Stimulated activated naive CD8-positive, alpha-beta T cell treated with anti-CD3 and anti-CD28 coated beads, Interleukin-15, amount 100 ng/mL, for 72 hours (primary cell): ENCODE data around the gene ABCB1.
"Not testable (repeated sequence)": the region's sequence is repeated elsewhere in the genome, so short reads cannot be mapped to it uniquely, and the experiment has no call there.

Experiments
- ATAC-seq: fragments of 150-1000 bp; cut with Tn5 transposase; 2 replicates; pipeline ENCODE4 v1.10.0; 2021; ENCODE audit warnings: mild to moderate bottlenecking, moderate library complexity
- DNase-seq, 2 donors: peaks; one replicate each; pipeline ENCODE4 v3.0.0; 2021 to 2022
- H3K27ac Mint-ChIP-seq, 2 donors: one replicate each; pipeline ENCODE4 v1.8.0; 2022; ENCODE audit warnings: mild to moderate bottlenecking in 2 of 2, mixed read lengths in 2 of 2, moderate library complexity in 2 of 2
- H3K27me3 Mint-ChIP-seq: one replicate; pipeline ENCODE4 v1.8.0; 2022; ENCODE audit warnings: mixed read lengths
- H3K4me1 Mint-ChIP-seq: one replicate; pipeline ENCODE4 v1.8.0; 2022; ENCODE audit warnings: mild to moderate bottlenecking, mixed read lengths
- H3K4me3 Mint-ChIP-seq, 2 donors: one replicate each; pipeline ENCODE4 v1.8.0; 2022; ENCODE audit warnings: mild to moderate bottlenecking in 2 of 2, mixed read lengths in 2 of 2, moderate library complexity in 1 of 2
- H3K9me3 Mint-ChIP-seq, 2 donors: one replicate each; pipeline ENCODE4 v1.8.0; 2022; ENCODE audit warnings: mixed read lengths in 2 of 2

Gene ABCB1

GRCh38 chr7:87475359-87476178 is 125.1 kb downstream of the ABCB1 start, which contains the start of gene ABCB4:
Gene ABCB4, minus strand, starts transcription at chr7:87475680. Its CDS starts 215 bp downstream, at chr7:87475465.
- H3K27me3 Mint-ChIP-seq: peaks cover 39% of the 10 kb centered on the region
- peak within 1 kb of the TSS; percentile 71 to 73 for H3K4me3 Mint-ChIP-seq
- no peaks in the 10 kb centered on the region for H3K9me3 Mint-ChIP-seq
- H3K4me1 Mint-ChIP-seq: peaks cover 15% of the 10 kb centered on the region
- H3K27ac Mint-ChIP-seq: peak within 1 kb of the TSS in 1 of 2 donors; percentile 92
- DNase-seq: peak in 1 of 2 donors; percentile 2
- peak; percentile 55 for ATAC-seq

GRCh38 chr7:87474533-87475358 is 125.9 kb downstream of the ABCB1 start:
- Mint-ChIP-seq H3K27ac (peak overlapping the region in 1 of 2 donors; percentile 92), H3K9me3 (no peaks in the 10 kb centered on the region), H3K4me3 (peak overlapping the region; percentile 71 to 73), H3K4me1 (peaks cover 15% of the 10 kb centered on the region), H3K27me3 (peaks cover 45% of the 10 kb centered on the region)
- DNase-seq (peak; percentile 5 to 12), ATAC-seq (peak; percentile 72)

DNA sequence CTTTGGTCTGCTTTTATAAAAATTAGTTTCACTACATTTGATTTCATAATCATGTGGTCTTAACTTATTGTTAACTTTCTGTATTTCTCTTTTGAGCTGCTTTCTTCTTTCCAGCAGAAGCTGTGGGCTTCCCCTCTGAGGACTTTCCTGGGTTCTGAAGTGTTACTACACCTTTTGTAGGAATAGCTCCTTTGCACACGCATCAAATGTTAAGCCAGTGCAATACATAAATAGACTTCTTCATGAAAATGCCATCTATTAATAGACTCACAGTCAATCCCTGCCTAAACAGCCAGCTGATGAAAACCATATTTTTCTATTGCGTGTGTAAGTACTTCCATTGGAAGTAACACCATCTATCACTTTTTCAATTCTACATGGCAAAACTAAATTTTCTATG is 126.7 kb downstream of the ABCB1 start:
- DNase-seq (no peak), ATAC-seq (no peak)
- Mint-ChIP-seq H3K27ac (no peak overlapping the region), H3K27me3 (peaks cover 45% of the 10 kb centered on the region), H3K4me1 (peaks cover 15% of the 10 kb centered on the region), H3K9me3 (no peaks in the 10 kb centered on the region), H3K4me3 (no peak overlapping the region)

- DNase-seq (no peak), ATAC-seq (no peak)
- Mint-ChIP-seq H3K27me3 (peaks cover 48% of the 10 kb centered on the region), H3K27ac (no peak overlapping the region), H3K4me3 (no peak overlapping the region), H3K4me1 (peaks cover 15% of the 10 kb centered on the region), H3K9me3 (peaks cover 0 to under 1% of the 10 kb centered on the region in 2 donors)
Measured at GRCh38 chr7:87473192-87473591, 127.5 kb downstream of the ABCB1 start.

DNA sequence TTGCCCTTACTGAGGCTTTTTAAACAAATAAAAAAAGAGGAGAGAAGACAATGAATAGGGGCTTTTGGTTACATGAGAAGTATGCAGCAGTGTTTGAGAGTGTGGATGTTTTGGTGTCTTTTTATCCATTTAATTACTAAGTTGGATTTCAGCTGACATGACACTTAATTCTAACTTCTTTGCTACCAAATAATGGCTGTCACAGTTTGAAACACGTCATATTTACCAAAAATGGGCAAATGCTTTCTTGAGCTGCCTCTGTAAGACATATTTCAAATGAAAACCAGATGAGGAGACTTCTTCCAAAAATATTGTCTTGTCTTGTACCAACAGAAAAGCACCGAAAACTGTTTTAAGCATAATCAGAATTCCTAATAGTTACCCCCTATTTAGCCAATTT is 129.2 kb downstream of the ABCB1 start:
- H3K9me3 Mint-ChIP-seq: peaks cover 0 to 9% of the 10 kb centered on the region in 2 donors
- DNase-seq: no peak
- H3K27ac Mint-ChIP-seq: no peak overlapping the region
- no peak overlapping the region for H3K4me3 Mint-ChIP-seq
- no peak for ATAC-seq
- peaks cover 15% of the 10 kb centered on the region for H3K4me1 Mint-ChIP-seq
- H3K27me3 Mint-ChIP-seq: peaks cover 54% of the 10 kb centered on the region

GRCh38 chr7:87469204-87469603 is 131.5 kb downstream of the ABCB1 start:
- not testable (repeated sequence) for H3K27ac Mint-ChIP-seq

DNA sequence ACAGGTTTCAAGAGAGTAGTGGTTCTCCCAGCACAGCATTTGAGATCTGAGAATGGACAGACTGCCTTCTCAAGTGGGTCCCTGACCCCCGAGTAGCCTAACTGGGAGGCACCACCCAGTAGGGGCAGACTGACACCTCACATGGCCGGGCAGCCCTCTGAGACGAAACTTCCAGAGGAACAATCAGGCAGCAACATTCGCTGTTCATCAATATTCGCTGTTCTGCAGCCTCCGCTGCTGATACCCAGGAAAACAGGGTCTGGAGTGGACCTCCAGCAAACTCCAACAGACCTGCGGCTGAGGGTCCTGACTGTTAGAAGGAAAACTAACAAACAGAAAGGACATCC is 135.2 kb downstream of the ABCB1 start:
- H3K27ac Mint-ChIP-seq, H3K4me3 Mint-ChIP-seq, H3K9me3 Mint-ChIP-seq, DNase-seq, H3K4me1 Mint-ChIP-seq, ATAC-seq: not testable (repeated sequence)
- peaks cover 57% of the 10 kb centered on the region for H3K27me3 Mint-ChIP-seq

More at GRCh38 chr7:87469204-87469603, 131.5 kb downstream of the ABCB1 start:
- ATAC-seq, DNase-seq, H3K9me3 Mint-ChIP-seq, H3K4me3 Mint-ChIP-seq, H3K4me1 Mint-ChIP-seq: not testable (repeated sequence)
- peaks cover 60% of the 10 kb centered on the region for H3K27me3 Mint-ChIP-seq

- not testable (repeated sequence) for H3K4me3 Mint-ChIP-seq, H3K4me1 Mint-ChIP-seq, H3K27ac Mint-ChIP-seq, DNase-seq, H3K9me3 Mint-ChIP-seq, ATAC-seq
- peaks cover 52% of the 10 kb centered on the region for H3K27me3 Mint-ChIP-seq
Measured at GRCh38 chr7:87464830-87465533, 135.7 kb downstream of the ABCB1 start.

DNA sequence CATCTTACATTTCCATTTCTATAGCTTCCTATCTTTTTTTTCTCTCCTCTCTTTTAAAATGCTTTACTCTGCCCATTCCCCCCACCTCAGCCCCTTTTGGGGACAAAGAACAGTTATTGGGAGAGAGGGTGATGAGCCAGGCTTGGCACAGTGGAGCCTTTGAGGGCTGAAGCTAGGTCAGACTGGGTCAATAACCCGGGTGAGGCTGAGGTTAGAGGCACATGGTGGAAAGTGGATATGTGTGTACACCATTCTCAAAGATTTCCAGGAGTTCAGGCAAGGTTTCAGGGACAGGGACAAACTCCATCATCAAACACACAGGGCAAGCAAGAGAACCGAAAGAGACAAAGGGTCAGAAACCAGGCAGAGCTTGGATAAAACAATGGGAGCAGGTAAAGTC is 136.7 kb downstream of the ABCB1 start:
- Mint-ChIP-seq H3K4me3 (no peak overlapping the region), H3K27me3 (peaks cover 61% of the 10 kb centered on the region), H3K9me3 (peaks cover 0 to 9% of the 10 kb centered on the region in 2 donors), H3K4me1 (no peaks in the 10 kb centered on the region), H3K27ac (no peak overlapping the region)
- no peak for DNase-seq
- no peak for ATAC-seq

DNA sequence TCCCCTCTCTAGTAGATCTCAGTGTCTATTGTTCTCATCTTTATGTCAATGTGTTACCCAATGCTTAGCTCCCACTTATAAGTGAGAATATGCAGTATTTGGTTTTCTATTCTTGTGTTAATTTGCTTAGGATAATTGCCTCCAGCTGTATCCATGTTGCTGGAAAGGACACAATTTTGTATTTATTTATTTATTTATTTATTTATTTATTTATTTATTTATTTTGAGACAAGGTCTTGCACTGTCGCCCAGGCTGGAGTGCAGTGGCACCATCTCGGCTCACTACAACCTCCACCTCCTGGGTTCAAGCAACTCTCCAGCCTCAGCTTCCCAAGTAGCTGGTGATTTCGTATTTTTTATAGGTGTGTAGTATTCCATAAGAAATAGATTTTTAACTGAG is 140.2 kb downstream of the ABCB1 start:
- not testable (repeated sequence) for ATAC-seq, H3K27ac Mint-ChIP-seq, H3K4me3 Mint-ChIP-seq, H3K4me1 Mint-ChIP-seq, H3K9me3 Mint-ChIP-seq, DNase-seq
- H3K27me3 Mint-ChIP-seq: peaks cover 42% of the 10 kb centered on the region

DNA sequence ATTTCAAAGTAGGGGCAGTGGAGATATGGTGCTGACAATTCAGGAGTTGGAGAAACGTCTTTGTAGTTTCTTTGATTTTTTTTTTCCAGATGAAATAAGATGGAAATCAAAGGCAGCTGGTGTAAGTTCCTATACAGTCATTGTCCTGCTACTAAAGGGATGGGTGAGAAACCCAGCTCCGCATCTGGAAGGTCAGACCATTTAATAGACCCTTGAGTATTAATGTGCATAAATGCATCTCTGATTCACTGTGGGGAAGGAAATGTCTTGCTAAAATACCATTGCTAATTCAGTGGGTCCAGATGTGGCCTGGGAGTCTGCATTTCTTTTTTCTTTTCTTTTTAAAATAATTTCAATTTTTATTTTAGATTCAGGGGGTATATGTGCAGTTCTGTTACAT is 140.7 kb downstream of the ABCB1 start:
- peaks cover 37% of the 10 kb centered on the region for H3K27me3 Mint-ChIP-seq
- no peak overlapping the region for H3K4me3 Mint-ChIP-seq
- H3K9me3 Mint-ChIP-seq: no peaks in the 10 kb centered on the region
- H3K4me1 Mint-ChIP-seq: no peaks in the 10 kb centered on the region
- no peak for DNase-seq
- no peak for ATAC-seq
- no peak overlapping the region for H3K27ac Mint-ChIP-seq

DNA sequence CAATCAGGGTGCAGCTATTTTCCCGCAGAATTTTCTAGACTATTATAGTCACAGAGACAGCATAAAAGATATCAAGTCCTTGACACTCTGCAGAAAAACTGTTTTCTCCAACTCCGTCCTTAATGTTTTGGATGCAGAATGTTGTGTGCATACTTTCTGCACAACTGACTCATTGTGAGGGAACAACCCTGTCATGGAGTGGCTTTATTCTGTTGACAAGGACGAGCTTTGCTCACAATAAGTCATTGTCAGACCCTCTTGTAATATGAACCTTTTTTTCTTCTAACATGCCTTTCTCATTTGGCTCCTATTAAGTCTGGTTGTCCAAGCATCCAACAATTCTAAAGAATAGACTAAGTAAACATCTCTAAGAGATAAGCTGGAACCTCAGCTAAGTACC is 142.5 kb downstream of the ABCB1 start:
- Mint-ChIP-seq H3K9me3 (no peaks in the 10 kb centered on the region), H3K27me3 (peaks cover 23% of the 10 kb centered on the region), H3K27ac (no peak overlapping the region), H3K4me1 (no peaks in the 10 kb centered on the region), H3K4me3 (no peak overlapping the region)
- DNase-seq: no peak
- no peak for ATAC-seq

- no peaks in the 10 kb centered on the region for H3K4me1 Mint-ChIP-seq
- peaks cover 21% of the 10 kb centered on the region for H3K27me3 Mint-ChIP-seq
- no peak for DNase-seq
- H3K27ac Mint-ChIP-seq: no peak overlapping the region
- ATAC-seq: no peak
- H3K4me3 Mint-ChIP-seq: no peak overlapping the region
- no peaks in the 10 kb centered on the region for H3K9me3 Mint-ChIP-seq
Measured at GRCh38 chr7:87456247-87456646, 144.4 kb downstream of the ABCB1 start.
